Smooth muscle cell (in vitro differentiated cells): ENCODE measurements around the gene POLE. TPM values are rescaled to one million over a fixed set of nuclear protein-coding genes. Genes with fewer than 3 reads are reported as not detected.

ENCODE experiments used
- DNase-seq: peaks from one replicate; lab custom pipeline; 2025; ENCODE audit not compliant: unreplicated experiment; lab: John Stamatoyannopoulos, UW
- H2AFZ ChIP-seq: fragments of 200-600 bp; sonication (generic); 2 replicates; pipeline ENCODE4 v1.6.0; 2016; ENCODE audit warnings: antibody characterized with exemption, low read depth, mild to moderate bottlenecking
- H3F3A ChIP-seq: fragments of 200-600 bp; sonication (generic); 2 replicates; pipeline ENCODE4 v1.6.0; 2017; ENCODE audit warnings: antibody characterized with exemption, low read depth
- H3K27ac ChIP-seq: fragments of 200-600 bp; sonication (generic); 2 replicates; pipeline ENCODE4 v1.5.1; 2016; ENCODE audit warnings: low read depth, mild to moderate bottlenecking
- H3K27me3 ChIP-seq: fragments of 200-600 bp; sonication (generic); 2 replicates; pipeline ENCODE4 v1.6.1; 2016; ENCODE audit warnings: low read depth, mild to moderate bottlenecking
- H3K36me3 ChIP-seq: fragments of 200-600 bp; sonication (generic); 2 replicates; pipeline ENCODE4 v1.5.1; 2016; ENCODE audit warnings: low read depth
- H3K4me1 ChIP-seq: fragments of 200-600 bp; sonication (generic); 2 replicates; pipeline ENCODE4 v1.5.1; 2016; ENCODE audit warnings: low read depth
- H3K4me2 ChIP-seq: fragments of 200-600 bp; sonication (generic); 2 replicates; pipeline ENCODE4 v1.6.0; 2016; ENCODE audit warnings: mild to moderate bottlenecking
- H3K4me3 ChIP-seq: fragments of 200-600 bp; sonication (generic); 2 replicates; pipeline ENCODE4 v1.5.1; 2016; ENCODE audit warnings: mild to moderate bottlenecking
- H3K79me2 ChIP-seq: fragments of 200-600 bp; sonication (generic); 2 replicates; pipeline ENCODE4 v1.6.0; 2016; ENCODE audit warnings: low read depth, mild to moderate bottlenecking
- H3K9ac ChIP-seq: fragments of 200-600 bp; sonication (generic); 2 replicates; pipeline ENCODE4 v1.6.0; 2016; ENCODE audit warnings: low read depth
- H3K9me3 ChIP-seq: fragments of 200-600 bp; sonication (generic); replicated peaks from 2 replicates; pipeline ENCODE4 v1.5.1; 2016; ENCODE audit warnings: low read depth
- H4K20me1 ChIP-seq: fragments of 200-600 bp; sonication (generic); 2 replicates; pipeline ENCODE4 v1.6.0; 2016; ENCODE audit warnings: low read depth
- WGBS: methylation state at CpG from one replicate; pipeline ENCODE4 v1.1.7; 2016; ENCODE audit warnings: low lambda C conversion rate; 5-methylcytosine and 5-hydroxymethylcytosine counted together
- polyA plus RNA-seq: library from polyadenylated mRNA; unstranded; fragments of >200 nt; fragmentation: Nextera tagmentation; extraction: Ambion mirVana; gene quantifications from 2 replicates; pipeline ENCODE4 v1.2.1, GENCODE V29; 2016
- total RNA-seq: library from RNA; depleted of rRNA; stranded (reverse); fragments of >200 nt; gene quantifications from 2 replicates; pipeline ENCODE4 v1.2.3, GENCODE V29; 2014
- TF ChIP-seq, protein P1 (sequence below): fragments of 200-600 bp; sonication (generic); IDR thresholded peaks from 2 replicates; pipeline ENCODE4 v1.5.1; 2017; ENCODE audit warnings: borderline replicate concordance, mild to moderate bottlenecking, antibody characterized with exemption; ENCODE audit not compliant: insufficient read depth, poor library complexity, severe bottlenecking

Gene POLE
- total and polyA plus RNA-seq, 2 experiments from 2014 or later = 8.5 to 11.5 TPM

DNA sequence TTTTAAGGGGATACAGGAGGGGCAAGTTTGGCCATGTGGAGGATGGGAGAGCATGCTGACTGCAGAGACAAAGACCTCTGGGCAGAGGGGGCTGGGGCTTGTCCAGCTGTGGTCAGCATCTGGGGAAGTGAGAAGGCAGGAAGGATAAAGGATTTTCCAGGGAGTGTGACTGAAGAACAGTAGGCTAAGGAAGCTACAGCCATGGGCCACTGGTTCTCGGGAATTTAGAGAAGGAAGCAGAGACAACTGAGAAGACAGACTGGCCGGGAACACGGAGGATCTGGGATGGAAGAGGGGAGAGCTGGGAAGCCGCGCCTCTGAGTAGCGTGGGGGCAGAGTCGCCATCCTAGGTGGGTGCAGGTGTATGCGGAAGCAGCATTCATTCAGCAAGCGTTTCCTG, 16.5 kb upstream of the POLE start:
- 95% methylated on average over 9 of the region's 9 CpGs for WGBS
- H3K27me3 ChIP-seq = no peaks in the 10 kb centered on the region
- no peaks in the 10 kb centered on the region for H3F3A ChIP-seq
- DNase-seq = no peak
- no peaks in the 10 kb centered on the region for H3K79me2 ChIP-seq
- H3K9ac ChIP-seq = no peak overlapping the region
- TF ChIP-seq, protein P1, sequence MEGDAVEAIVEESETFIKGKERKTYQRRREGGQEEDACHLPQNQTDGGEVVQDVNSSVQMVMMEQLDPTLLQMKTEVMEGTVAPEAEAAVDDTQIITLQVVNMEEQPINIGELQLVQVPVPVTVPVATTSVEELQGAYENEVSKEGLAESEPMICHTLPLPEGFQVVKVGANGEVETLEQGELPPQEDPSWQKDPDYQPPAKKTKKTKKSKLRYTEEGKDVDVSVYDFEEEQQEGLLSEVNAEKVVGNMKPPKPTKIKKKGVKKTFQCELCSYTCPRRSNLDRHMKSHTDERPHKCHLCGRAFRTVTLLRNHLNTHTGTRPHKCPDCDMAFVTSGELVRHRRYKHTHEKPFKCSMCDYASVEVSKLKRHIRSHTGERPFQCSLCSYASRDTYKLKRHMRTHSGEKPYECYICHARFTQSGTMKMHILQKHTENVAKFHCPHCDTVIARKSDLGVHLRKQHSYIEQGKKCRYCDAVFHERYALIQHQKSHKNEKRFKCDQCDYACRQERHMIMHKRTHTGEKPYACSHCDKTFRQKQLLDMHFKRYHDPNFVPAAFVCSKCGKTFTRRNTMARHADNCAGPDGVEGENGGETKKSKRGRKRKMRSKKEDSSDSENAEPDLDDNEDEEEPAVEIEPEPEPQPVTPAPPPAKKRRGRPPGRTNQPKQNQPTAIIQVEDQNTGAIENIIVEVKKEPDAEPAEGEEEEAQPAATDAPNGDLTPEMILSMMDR = no peak
- H3K4me1 ChIP-seq = no peaks in the 10 kb centered on the region
- no peaks in the 10 kb centered on the region for H3K36me3 ChIP-seq
- H2AFZ ChIP-seq = no peak overlapping the region
- H3K4me3 ChIP-seq = no peak overlapping the region
- H4K20me1 ChIP-seq = no peaks in the 10 kb centered on the region
- H3K27ac ChIP-seq = no peak overlapping the region
- H3K4me2 ChIP-seq = no peak overlapping the region
- H3K9me3 ChIP-seq = no peaks in the 10 kb centered on the region

DNA sequence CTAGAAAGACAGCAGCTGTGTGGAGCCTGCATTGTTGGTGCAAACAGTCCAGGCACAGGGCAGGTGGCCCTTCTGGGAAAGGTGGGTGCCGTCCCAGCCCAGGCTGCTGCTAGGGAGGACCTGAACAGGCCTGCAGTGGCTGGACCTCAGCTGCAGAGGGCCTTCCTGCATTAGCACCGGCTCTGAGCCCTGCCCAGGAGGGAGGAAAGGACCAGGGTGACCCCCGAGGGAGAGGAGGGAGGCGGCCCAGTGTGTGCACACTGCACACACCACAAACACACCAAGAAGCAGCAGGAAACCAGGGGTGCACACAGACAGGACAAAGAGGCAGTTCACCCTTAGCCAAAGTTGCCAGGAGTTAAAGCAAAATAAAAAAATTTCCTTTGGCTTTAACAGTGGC, 15.5 kb upstream of the POLE start:
- 92% methylated on average over 3 of the region's 4 CpGs for WGBS

DNA sequence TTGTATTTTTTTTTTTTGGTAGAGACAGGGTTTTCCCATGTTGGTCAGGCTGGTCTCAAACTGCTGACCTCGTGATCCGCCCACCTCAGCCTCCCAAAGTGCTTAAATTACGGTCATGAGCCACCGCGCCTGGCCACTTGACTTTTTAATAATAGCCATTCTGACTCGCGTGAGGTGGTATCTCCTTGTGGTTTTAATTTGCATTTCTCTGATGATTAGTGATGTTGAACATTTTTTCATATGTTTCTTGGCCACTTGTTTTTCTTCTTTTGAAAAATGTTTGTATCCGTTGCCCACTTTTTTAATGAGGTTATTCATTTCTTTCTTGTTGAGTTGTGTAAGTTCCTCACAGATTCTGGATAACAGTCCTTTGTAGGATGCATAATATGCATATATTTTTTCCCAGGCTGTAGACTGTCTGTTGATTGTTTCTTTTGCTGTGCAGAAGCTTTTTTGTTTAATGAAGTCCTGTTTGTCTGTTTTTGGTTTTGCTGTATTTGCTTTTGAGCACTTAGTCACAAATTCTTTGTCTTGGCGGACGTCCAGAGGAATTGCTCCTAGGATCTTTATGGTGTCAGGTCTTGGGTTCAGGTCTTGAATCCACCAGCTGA, 13.2 kb upstream of the POLE start:
- Histone ChIP-seq H3K9ac (no peak overlapping the region), H4K20me1 (no peaks in the 10 kb centered on the region), H3K4me3 (no peak overlapping the region), H3K27me3 (no peaks in the 10 kb centered on the region), H3F3A (no peaks in the 10 kb centered on the region), H3K9me3 (no peaks in the 10 kb centered on the region), H3K4me2 (no peak overlapping the region), H3K79me2 (no peaks in the 10 kb centered on the region), H3K4me1 (no peaks in the 10 kb centered on the region), H3K36me3 (no peaks in the 10 kb centered on the region), H2AFZ (no peak overlapping the region), H3K27ac (no peak overlapping the region)
- no peak for DNase-seq
- WGBS = 81% methylated on average over 10 of the region's 10 CpGs
- TF ChIP-seq, protein P1 = no peak

More for the DNA sequence above, 15.5 kb upstream of the POLE start:
- Histone ChIP-seq H4K20me1 (no peaks in the 10 kb centered on the region), H3K79me2 (no peaks in the 10 kb centered on the region), H3K4me2 (no peak overlapping the region), H3K4me1 (no peaks in the 10 kb centered on the region), H2AFZ (no peak overlapping the region), H3K4me3 (no peak overlapping the region), H3F3A (no peaks in the 10 kb centered on the region), H3K9me3 (no peaks in the 10 kb centered on the region), H3K36me3 (no peaks in the 10 kb centered on the region), H3K9ac (no peak overlapping the region), H3K27ac (no peak overlapping the region), H3K27me3 (no peaks in the 10 kb centered on the region)
- TF ChIP-seq, protein P1 = no peak
- DNase-seq = no peak

DNA sequence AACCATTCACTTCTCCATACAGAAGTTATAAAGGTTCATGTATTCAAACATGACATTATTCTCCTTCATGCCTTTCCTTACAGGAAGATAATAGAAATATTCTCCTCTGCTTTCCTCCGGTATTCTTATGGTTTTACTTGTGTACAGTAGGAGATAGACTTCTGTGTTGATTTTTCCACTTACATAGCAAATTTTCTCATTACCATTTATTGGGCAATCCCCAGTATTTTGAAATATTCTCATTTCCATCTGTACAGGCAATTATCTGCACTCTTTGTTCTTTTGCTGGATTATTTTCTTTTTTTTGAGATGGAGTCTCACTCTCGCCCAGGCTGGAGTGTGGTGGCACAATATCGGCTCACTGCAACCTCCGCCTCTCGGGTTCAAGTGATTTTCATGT, 11.2 kb upstream of the POLE start:
- no peaks in the 10 kb centered on the region for H3K4me1 ChIP-seq
- H3F3A ChIP-seq = no peaks in the 10 kb centered on the region
- H3K79me2 ChIP-seq = no peaks in the 10 kb centered on the region
- 88% methylated on average over 5 of the region's 5 CpGs for WGBS
- no peak overlapping the region for H2AFZ ChIP-seq
- H4K20me1 ChIP-seq = no peaks in the 10 kb centered on the region
- TF ChIP-seq, protein P1 = no peak
- H3K4me2 ChIP-seq = no peak overlapping the region
- no peaks in the 10 kb centered on the region for H3K9me3 ChIP-seq
- no peaks in the 10 kb centered on the region for H3K27me3 ChIP-seq
- no peak for DNase-seq
- H3K9ac ChIP-seq = no peak overlapping the region
- no peak overlapping the region for H3K4me3 ChIP-seq
- H3K27ac ChIP-seq = no peak overlapping the region
- H3K36me3 ChIP-seq = no peaks in the 10 kb centered on the region
